PC-9 (cell line): ENCODE measurements around the gene SP140. TPM values are rescaled to one million over a fixed set of nuclear protein-coding genes. Genes with fewer than 3 reads are reported as not detected.
A peak's percentile ranks its signal among the peaks of the same experiment; 100 is the strongest.
"Not testable (repeated sequence)": the region's sequence is repeated elsewhere in the genome, so short reads cannot be mapped to it uniquely, and the experiment has no call there.

Source experiments
- BruUV-seq: library from RNA; stranded (reverse); fragments of 400-500 nt; replicated peaks from 2 replicates; lab custom pipeline; 2021; lab: Mats Ljungman, UMichigan
- CTCF ChIA-PET: fragments of 300-600 bp; sonication (Branson Sonifier 250); formaldehyde crosslinking; loops from one replicate; lab custom pipeline; 2022; ENCODE audit warnings: antibody characterized with exemption; lab: Charles Lee
- POLR2A ChIA-PET: fragments of 300-600 bp; sonication (Branson Sonifier 250); formaldehyde crosslinking; loops from one replicate; lab custom pipeline; 2022; ENCODE audit warnings: antibody characterized with exemption; ENCODE audit not compliant: unreplicated experiment; lab: Charles Lee
- DNase-seq, 2 experiments: peaks; one replicate each; pipeline versions ENCODE4 v3.0.0 to v3.0.0-alpha.2; 2015 to 2022; ENCODE audit warnings: mixed read lengths in 1 of 2
- H2AFZ ChIP-seq: fragments of 200-600 bp; sonication (generic); 2 replicates; pipeline ENCODE4 v1.8.1; 2017; ENCODE audit warnings: antibody characterized with exemption
- H3F3A ChIP-seq: fragments of 200-600 bp; sonication (generic); 2 replicates; pipeline ENCODE4 v1.8.1; 2017; ENCODE audit warnings: antibody characterized with exemption, mild to moderate bottlenecking, low read depth; ENCODE audit not compliant: insufficient read depth
- H3K27ac ChIP-seq: fragments of 200-600 bp; sonication (generic); 2 replicates; pipeline ENCODE4 v1.6.1; 2016; ENCODE audit warnings: mixed run types
- H3K27me3 ChIP-seq: fragments of 200-600 bp; sonication (generic); 2 replicates; pipeline ENCODE4 v1.6.1; 2016; ENCODE audit warnings: low read depth, mixed run types; ENCODE audit not compliant: insufficient read depth
- H3K36me3 ChIP-seq: fragments of 200-600 bp; sonication (generic); 2 replicates; pipeline ENCODE4 v1.6.1; 2016; ENCODE audit warnings: low read depth, mixed run types
- H3K4me1 ChIP-seq: fragments of 200-600 bp; sonication (generic); replicated peaks from 2 replicates; pipeline ENCODE4 v1.6.1; 2016; ENCODE audit warnings: mixed run types; ENCODE audit not compliant: insufficient read depth
- H3K4me2 ChIP-seq: fragments of 200-600 bp; sonication (generic); 2 replicates; pipeline ENCODE4 v1.6.1; 2017; ENCODE audit warnings: mixed run types
- H3K4me3 ChIP-seq: fragments of 200-600 bp; sonication (generic); 2 replicates; pipeline ENCODE4 v1.6.1; 2016; ENCODE audit warnings: mixed run types
- H3K79me2 ChIP-seq: fragments of 200-600 bp; sonication (generic); 2 replicates; pipeline ENCODE4 v1.6.1; 2017; ENCODE audit warnings: low read depth, mixed run types
- H3K9me2 ChIP-seq: fragments of 200-600 bp; sonication (generic); 2 replicates; pipeline ENCODE4 v1.8.1; 2017; ENCODE audit warnings: mild to moderate bottlenecking; ENCODE audit not compliant: insufficient read depth
- H3K9me3 ChIP-seq: fragments of 200-600 bp; sonication (generic); 2 replicates; pipeline ENCODE4 v1.8.1; 2016; ENCODE audit warnings: low read depth; ENCODE audit not compliant: insufficient read depth
- H4K20me1 ChIP-seq: fragments of 200-600 bp; sonication (generic); 2 replicates; pipeline ENCODE4 v1.8.1; 2017; ENCODE audit not compliant: insufficient read depth
- CTCF ChIP-seq: fragments of 200-600 bp; sonication (generic); conservative IDR thresholded peaks from 2 replicates; pipeline ENCODE4 v1.6.1; 2017; ENCODE audit warnings: mixed run types, antibody characterized with exemption, mild to moderate bottlenecking, moderate library complexity
- EZH2 ChIP-seq: fragments of 200-600 bp; sonication (generic); IDR thresholded peaks from 2 replicates; pipeline ENCODE4 v1.8.0; 2017; ENCODE audit warnings: antibody characterized with exemption, low read depth
- intact Hi-C: fragments of 100-400 bp; cut with micrococcal nuclease; formaldehyde crosslinking; loops from one replicate; pipeline ENCODE4 v1.10.0; 2022; ENCODE audit not compliant: unreplicated experiment
- total RNA-seq: library from RNA; stranded (reverse); gene quantifications from 2 replicates; pipeline ENCODE4 v1.2.3, GENCODE V29; 2021

Gene SP140
- total RNA-seq, 1 experiment from 2014 or later, result 0.83 TPM

- Histone ChIP-seq H3K36me3 (no peaks in the 10 kb centered on the region), H3K4me2 (peak within 1 kb of the TSS; percentile 91), H4K20me1 (no peaks in the 10 kb centered on the region), H3K9me2 (no peaks in the 10 kb centered on the region), H3K4me1 (peaks cover 29% of the 10 kb centered on the region), H3F3A (peaks cover 10% of the 10 kb centered on the region; the same call in 1 of the 2 replicates), H3K27ac (peak within 1 kb of the TSS; percentile 16; the same call in 1 of the 2 replicates), H2AFZ (peak within 1 kb of the TSS; percentile 95), H3K27me3 (no peaks in the 10 kb centered on the region), H3K4me3 (peak within 1 kb of the TSS; percentile 65), H3K79me2 (no peaks in the 10 kb centered on the region), H3K9me3 (no peaks in the 10 kb centered on the region)
- ChIA-PET CTCF (interaction anchor here (0.6 kb wide), 2 partner anchors 34 to 1687 kb away, joined by 4 to 5 read pairs; no protein-coding TSS in a partner anchor), POLR2A (interaction anchor here (0.5 to 0.7 kb wide), 3 partner anchors 10 to 397 kb away, joined by 4 to 8 read pairs (median 5); no protein-coding TSS in a partner anchor)
- intact Hi-C loops, result loop anchor here (5.0 kb wide), 3 partner anchors 108 to 578 kb away; partner anchors contain the start of genes SP100 and SP140L
- TF ChIP-seq CTCF, result no peak
- no peak for TF ChIP-seq EZH2
- DNase-seq, result peak; percentile 68 to 79
- BruUV-seq, result TSS peak; percentile 39
These were observed 5.9 kb upstream of the SP140 start, which contains the start of gene SP110 for GRCh38 chr2:230219419-230220331. TSS of gene SP110 (minus strand) at chr2:230219984. CDS start at chr2:230216927, 3,057 bp downstream.

GRCh38 chr2:230220347-230220969 lies 5.1 kb upstream of the SP140 start:
- Histone ChIP-seq H3K27me3 (no peaks in the 10 kb centered on the region), H3K9me3 (no peaks in the 10 kb centered on the region), H3K27ac (peak overlapping the region; percentile 16; the same call in 1 of the 2 replicates), H4K20me1 (no peaks in the 10 kb centered on the region), H2AFZ (peak overlapping the region; percentile 95), H3K79me2 (no peaks in the 10 kb centered on the region), H3F3A (peaks cover 10% of the 10 kb centered on the region; the same call in 1 of the 2 replicates), H3K36me3 (no peaks in the 10 kb centered on the region), H3K4me1 (peaks cover 29% of the 10 kb centered on the region), H3K9me2 (no peaks in the 10 kb centered on the region), H3K4me3 (peak overlapping the region; percentile 65), H3K4me2 (peak overlapping the region; percentile 91)
- TF ChIP-seq EZH2 (no peak), CTCF (no peak)
- DNase-seq, result no peak
- no TSS peak for BruUV-seq
- intact Hi-C loops, result loop anchor here (5.0 kb wide), 3 partner anchors 107 to 577 kb away; partner anchors contain the start of genes SP100 and SP140L
- ChIA-PET CTCF (interaction anchor here (0.6 kb wide), 1 partner anchor 34 kb away, joined by 4 read pairs; no protein-coding TSS in a partner anchor), POLR2A (interaction anchor here (0.6 kb wide), 1 partner anchor 397 kb away, joined by 5 read pairs; no protein-coding TSS in a partner anchor)

- no peaks in the 10 kb centered on the region for H3K36me3 ChIP-seq
- no peaks in the 10 kb centered on the region for H4K20me1 ChIP-seq
- H3K4me3 ChIP-seq, result no peak overlapping the region
- H3F3A ChIP-seq, result peaks cover 10% of the 10 kb centered on the region; the same call in 1 of the 2 replicates
- no peaks in the 10 kb centered on the region for H3K79me2 ChIP-seq
- no peak overlapping the region for H2AFZ ChIP-seq
- POLR2A ChIA-PET, result no interaction called here
- DNase-seq, result no peak
- no peak for TF ChIP-seq CTCF
- no peak for TF ChIP-seq EZH2
- H3K4me2 ChIP-seq, result no peak overlapping the region
- H3K27me3 ChIP-seq, result no peaks in the 10 kb centered on the region
- no peaks in the 10 kb centered on the region for H3K9me3 ChIP-seq
- intact Hi-C loops, result loop anchor here (5.0 kb wide), 3 partner anchors 106 to 576 kb away; partner anchors contain the start of genes SP100 and SP140L
- no peak overlapping the region for H3K27ac ChIP-seq
- peaks cover 29% of the 10 kb centered on the region for H3K4me1 ChIP-seq
- no peaks in the 10 kb centered on the region for H3K9me2 ChIP-seq
- BruUV-seq, result no TSS peak
- CTCF ChIA-PET, result no interaction called here
These were observed 4.0 kb upstream of the SP140 start for GRCh38 chr2:230221493-230221892.

GRCh38 chr2:230222829-230223228 lies 2.7 kb upstream of the SP140 start:
- intact Hi-C loops, result loop anchor here (5.0 kb wide), 3 partner anchors 104 to 574 kb away; partner anchors contain the start of genes SP100 and SP140L

More at GRCh38 chr2:230222829-230223228, 2.7 kb upstream of the SP140 start:
- H3K36me3 ChIP-seq, H3K9me3 ChIP-seq, H3K27ac ChIP-seq, H3K79me2 ChIP-seq, H4K20me1 ChIP-seq, H3F3A ChIP-seq, H3K4me3 ChIP-seq, POLR2A ChIA-PET, BruUV-seq, H3K9me2 ChIP-seq, H2AFZ ChIP-seq, H3K27me3 ChIP-seq: not testable (repeated sequence)
- DNase-seq, result peak; percentile 39 to 80
- Histone ChIP-seq H3K4me1 (peaks cover 29% of the 10 kb centered on the region), H3K4me2 (peak overlapping the region; percentile 17; the same call in 1 of the 2 replicates)
- CTCF ChIA-PET, result interaction anchor here (0.7 kb wide), 1 partner anchor 1292 kb away, joined by 6 read pairs; no protein-coding TSS in a partner anchor
